Activated T-cell treated with anti-CD3 and anti-CD28 coated beads for 24 hours (primary cell): ENCODE data around the gene FRK.
"Not testable (repeated sequence)": the region's sequence is repeated elsewhere in the genome, so short reads cannot be mapped to it uniquely, and the experiment has no call there.

ENCODE experiments used
- DNase-seq: peaks from one replicate; pipeline ENCODE4 v3.0.0-alpha.2; 2020; ENCODE audit warnings: low read depth

FRK gene

DNA sequence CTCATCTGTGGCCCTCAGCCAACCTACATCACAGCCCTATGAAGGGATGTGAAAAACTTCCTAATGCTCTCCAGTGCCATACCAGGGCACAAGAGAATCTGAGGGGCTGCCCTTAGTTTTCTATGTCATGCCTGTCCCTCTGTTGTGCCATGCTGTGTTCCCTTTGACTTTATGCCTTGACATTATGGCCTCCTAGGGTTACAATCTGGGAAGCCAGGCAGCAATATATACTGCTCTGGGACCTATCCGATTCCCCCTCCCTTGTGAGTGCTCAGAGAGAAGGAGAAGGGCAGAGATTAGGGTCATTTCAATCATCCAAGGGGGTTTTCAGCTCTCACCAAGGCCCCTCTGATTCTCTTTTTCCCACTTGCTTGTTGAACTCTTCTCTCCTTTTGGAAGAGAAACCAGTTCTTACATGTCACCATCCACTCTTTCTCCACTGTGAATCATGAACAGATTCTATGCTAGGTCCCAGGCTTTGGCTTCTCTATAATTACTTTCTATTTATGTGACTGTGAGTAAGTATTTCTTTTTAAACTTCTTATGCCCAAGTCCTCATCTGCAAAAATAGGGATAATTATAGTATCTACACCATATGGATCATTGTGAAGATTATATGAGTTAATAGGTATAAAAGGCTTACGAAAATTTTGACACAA is 14.2 kb upstream of the FRK start:
- DNase-seq, result no peak

DNA sequence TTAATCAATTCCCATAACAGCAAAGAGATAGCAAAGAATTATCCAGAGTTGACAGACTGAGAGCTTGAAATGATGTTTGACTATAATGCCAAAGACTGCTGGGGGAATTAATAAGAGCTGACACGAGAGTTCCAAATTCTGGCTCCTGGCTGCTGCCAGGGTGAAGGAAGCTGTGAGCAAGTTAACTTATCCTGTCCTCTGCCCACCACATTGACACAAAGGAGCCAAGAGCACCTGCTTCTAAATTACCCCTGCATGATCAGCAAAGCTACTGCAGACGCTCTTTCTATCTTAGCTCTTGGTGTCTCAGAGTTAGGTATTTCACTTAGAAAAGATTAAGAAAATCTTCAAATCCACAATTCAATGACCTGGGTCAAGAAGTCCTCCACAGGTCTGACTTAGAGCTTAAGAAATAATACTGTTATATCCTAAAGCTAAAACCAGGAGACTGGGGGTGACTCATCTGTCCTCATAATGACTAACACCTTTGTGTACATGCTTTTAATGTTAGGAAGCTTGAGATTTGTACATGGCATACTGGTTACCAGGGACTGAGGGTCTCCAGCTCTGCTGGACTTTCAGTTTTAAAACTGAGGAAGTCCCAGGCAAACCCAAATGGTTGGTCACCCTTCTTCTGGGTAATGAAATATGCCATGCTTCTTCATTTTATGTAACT is 13.2 kb upstream of the FRK start:
- no peak for DNase-seq

DNA sequence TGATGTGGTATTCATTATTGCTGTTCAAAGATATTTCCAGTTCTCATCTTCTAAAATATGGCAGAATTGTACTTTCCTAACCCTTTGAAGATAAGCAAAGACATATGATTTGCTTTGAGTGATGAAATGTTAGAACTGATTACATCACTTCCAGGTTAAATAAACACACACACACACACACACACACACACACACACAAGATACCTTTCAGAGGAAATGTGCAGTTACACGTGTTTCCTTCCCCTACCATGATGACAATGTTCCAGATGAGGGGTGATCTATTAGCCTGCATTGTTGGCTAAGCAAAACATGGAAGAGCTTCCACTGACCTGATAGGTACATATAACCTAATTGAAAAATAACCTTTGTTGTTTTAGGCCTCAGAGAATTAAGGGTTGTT is 11.7 kb upstream of the FRK start:
- DNase-seq, result no peak

GRCh38 chr6:116070616-116071389 is 10.1 kb upstream of the FRK start:
- no peak for DNase-seq

DNA sequence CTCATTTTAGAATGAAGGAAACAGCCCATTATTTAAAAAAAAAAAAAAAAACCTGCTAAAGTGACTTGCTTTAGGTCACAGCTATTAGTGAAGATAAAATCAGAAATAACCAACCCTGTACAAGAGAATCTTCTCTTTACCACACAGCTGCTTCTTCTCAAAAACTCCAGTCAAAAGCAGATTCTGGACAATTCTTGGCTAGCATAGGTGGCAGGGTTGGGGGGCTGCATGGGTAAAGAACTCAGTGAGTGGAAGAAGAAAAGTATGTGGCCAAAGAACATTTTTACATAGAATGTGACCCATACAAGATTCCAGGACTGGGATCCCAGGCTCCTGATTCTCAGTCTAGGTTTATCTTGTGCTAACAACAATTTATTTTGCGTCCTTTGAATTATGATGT is 9.4 kb upstream of the FRK start:
- DNase-seq, result no peak

- no peak for DNase-seq
These were observed 6.1 kb upstream of the FRK start for GRCh38 chr6:116066789-116067188.

- no peak for DNase-seq
These were observed 4.0 kb upstream of the FRK start for GRCh38 chr6:116064666-116065065.

DNA sequence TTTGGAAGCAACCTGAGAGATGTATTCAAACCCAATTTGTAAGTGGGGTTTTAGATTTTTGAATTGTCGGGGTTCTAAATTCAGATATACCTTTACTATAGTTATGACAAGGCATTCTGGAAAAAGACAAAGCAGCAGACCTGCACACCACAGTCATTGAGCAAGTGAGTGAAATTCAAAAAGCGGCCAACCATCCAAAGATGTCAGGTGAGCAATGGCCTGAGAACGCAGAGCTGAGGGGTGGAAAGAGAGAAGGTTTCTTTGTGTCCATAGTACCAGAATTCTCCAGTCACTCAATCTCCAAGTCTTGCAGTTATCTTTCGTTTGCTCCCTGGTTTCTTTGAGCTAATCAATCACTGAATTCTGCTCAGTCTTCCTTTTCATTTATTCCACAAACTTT is 1.8 kb upstream of the FRK start:
- no peak for DNase-seq

DNA sequence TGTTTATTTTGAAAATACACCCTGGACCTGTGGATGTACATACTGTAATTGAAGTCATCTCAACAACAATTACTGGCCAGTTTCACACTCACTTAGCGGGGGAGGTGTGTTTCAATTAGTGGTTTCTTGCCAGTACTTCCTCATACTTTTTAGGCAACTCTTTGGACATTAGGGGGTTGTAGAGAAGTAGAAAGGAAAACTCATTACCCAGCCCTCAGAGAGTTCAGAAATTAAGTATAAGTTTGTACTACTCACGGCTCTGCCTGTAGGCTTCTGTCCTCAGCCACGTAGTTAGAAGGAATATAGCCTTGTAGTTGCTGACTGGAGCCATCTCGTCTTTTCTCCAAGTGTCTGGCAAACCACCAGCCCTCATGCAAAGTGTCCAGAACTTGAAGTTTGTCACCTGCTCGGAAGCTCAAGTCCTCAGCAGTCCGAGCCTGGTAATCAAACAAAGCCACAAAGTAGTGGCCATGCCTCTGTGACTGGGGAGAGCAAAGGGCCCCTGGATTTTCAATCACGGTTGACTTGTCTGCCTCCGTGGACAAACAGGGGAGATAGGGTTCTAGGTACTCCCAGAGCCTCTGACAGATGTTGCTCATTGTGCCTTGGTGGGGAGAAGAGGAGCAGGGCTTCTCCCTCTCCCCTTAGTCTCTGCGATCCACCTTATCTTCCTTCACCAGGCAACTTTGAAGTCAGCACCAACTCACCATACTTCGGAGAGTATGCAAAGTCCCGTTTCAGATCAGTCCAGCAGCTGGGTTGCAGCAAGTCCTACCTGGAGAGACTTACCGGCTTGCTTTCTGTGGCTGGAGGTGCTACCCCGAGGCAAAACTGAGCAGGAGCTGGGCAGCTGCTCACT is 749 bp downstream of the FRK start:
- DNase-seq, result no peak

- no peak for DNase-seq
These were observed 2.9 kb downstream of the FRK start for GRCh38 chr6:116057766-116058165.

- DNase-seq, result no peak
These were observed 5.2 kb downstream of the FRK start for GRCh38 chr6:116055513-116055912.

DNA sequence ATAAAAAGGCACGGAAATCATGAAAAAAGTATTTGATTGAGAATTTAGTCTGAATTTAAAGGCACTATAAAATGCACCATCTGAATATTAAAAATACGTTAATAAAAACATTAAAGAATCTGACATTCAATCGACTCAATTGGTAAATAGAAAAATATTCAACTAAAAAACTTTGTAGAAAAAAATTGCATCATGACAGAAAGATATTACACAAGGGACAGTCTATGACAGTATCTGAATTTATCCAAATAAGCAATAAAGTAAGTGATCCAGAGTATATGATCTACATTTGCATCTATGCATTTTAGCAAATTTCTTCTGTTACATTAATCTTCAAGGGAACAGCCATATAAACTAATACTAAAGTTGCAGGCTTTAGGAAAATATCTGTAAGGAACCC is 9.4 kb downstream of the FRK start:
- no peak for DNase-seq

- no peak for DNase-seq
These were observed 10.0 kb downstream of the FRK start for GRCh38 chr6:116050737-116051136.

- no peak for DNase-seq
These were observed 11.4 kb downstream of the FRK start for GRCh38 chr6:116049321-116049720.

- no peak for DNase-seq
These were observed 13.3 kb downstream of the FRK start for GRCh38 chr6:116047173-116047933.

GRCh38 chr6:116046737-116047136 is 14.0 kb downstream of the FRK start:
- DNase-seq, result no peak

DNA sequence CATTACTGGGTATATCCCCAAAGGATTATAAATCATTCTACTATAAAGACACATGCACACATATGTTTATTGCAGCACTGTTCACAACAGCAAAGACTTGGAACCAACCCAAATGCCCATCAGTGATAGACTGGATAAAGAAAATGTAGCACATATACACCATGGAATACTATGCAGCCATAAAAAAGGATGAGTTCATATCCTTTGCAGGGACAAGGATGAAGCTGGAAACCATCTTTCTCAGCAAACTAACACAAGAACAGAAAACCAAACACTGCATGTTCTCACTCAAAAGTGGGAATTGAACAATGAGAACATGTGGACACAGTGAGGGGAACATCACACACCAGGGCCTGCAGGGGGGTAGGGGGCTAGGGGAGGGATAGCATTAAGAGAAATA is 14.4 kb downstream of the FRK start:
- not testable (repeated sequence) for DNase-seq

DNA sequence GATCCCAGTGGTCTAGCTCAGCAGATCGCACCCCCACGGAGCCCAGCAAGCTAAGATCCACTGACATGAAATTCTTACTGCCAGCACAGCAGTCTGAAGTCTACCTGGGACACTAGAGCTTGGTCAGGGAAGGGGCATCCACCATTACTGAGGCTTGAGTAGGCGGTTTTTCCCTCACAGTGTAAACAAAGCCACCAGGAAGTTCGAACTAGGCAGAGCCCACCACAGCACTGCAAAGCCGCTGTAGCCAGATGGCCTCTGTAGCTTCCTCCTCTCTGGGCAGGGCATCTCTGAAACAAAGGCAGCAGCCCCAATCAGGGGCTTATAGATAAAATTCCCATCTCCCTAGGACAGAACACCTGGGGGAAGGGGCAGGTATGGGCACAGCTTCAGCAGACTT is 18.8 kb downstream of the FRK start:
- no peak for DNase-seq

DNA sequence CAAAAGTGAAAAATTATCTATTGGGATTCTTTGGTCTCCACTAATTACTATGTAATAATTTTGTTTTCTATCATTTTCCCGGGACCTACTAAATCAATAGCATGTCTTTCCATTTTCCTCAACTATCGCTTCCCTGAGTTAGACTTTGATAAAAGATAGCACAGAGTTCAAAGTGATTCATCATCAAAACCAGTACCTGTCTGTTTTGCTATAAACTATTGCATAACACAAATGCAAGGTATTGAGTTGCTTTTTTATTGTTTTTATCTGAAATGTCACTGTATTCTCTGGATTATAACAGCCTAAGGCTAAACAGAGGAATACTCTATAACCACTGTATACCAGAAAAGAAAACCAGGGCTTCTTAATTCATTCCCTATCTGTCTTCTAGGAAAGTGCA is 19.7 kb downstream of the FRK start:
- no peak for DNase-seq

DNA sequence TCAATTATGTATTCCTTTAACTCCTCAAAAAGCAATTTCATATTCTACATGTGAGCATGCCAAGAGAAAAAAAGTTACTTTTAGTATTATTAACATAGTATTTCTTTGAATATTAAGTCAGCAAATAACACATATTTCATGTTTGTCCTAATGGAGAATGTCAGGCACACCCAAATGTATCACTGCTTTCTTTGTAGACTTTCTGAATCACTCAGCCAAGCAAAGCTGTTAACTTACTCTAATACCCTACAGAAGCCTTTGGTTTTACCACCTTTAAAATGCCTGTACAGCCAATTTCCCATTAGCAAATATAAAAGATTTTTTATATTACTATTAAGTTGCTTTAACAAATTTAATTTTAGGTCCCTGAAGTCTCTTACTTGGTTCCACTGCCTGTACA is 23.8 kb downstream of the FRK start:
- DNase-seq, result no peak

DNA sequence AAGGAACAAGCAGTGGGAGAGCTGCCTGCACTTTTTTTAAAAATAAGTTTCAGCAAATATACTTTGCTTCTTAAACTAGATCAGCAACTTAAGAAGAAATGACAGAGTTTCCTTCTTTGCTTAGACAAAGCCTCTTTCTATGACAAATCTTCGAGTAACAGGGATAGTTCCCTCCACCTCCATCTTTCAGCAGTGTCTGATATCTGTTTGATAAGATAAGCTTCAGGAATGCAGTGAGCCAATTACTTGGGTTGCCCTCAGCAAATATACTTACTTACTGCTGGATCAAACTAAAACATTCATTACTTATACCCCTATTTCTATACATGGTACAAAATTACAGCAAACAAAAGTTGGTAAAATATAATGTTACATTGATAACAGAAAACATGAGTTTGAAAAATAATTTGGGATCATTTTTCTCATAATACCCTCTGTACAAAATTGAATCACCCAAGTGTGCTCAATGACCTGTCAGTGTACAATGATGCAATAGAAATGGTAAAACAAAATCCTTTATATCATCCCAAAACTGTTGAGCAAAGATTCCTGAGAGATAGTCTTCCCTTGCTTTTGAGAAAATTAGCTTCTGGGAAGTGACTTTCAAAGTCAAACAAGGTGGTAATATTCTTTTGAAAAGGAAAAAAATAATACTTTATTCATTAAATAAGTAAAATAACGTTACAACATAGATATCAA is 24.5 kb downstream of the FRK start:
- no peak for DNase-seq
